HCT116 (cell line): ENCODE results near the gene ZNF555. TPM values are rescaled to one million over a fixed set of nuclear protein-coding genes. Genes with fewer than 3 reads are reported as not detected.

ENCODE experiments used
- ATAC-seq: fragments of 200-7000 bp; cut with Tn5 transposase; 2 replicates; pipeline ENCODE4 v1.9.1; 2020; ENCODE audit warnings: mild to moderate bottlenecking, moderate library complexity
- BruUV-seq: library from RNA; stranded (reverse); fragments of 400-500 nt; replicated peaks from 2 replicates; lab custom pipeline; 2021; lab: Mats Ljungman, UMichigan
- CTCF ChIA-PET: fragments of 300-600 bp; sonication (Branson Sonifier 250); formaldehyde crosslinking; loops from one replicate; lab custom pipeline; 2021; ENCODE audit warnings: antibody characterized with exemption; lab: Charles Lee
- POLR2A ChIA-PET: fragments of 300-600, 350-600 bp; sonication (Branson Sonifier 250); formaldehyde crosslinking; loops from one replicate; lab custom pipeline; 2021; ENCODE audit warnings: antibody characterized with exemption; lab: Charles Lee
- RAD21 ChIA-PET, 2 experiments: fragments of 300-600 bp; sonication (Branson Sonifier 250); formaldehyde crosslinking; loops; one replicate each; lab custom pipeline; 2023; ENCODE audit warnings: low total read pairs in 2 of 2; ENCODE audit not compliant: uncharacterized antibody in 2 of 2, unreplicated experiment in 2 of 2, low non-redundant PET in 1 of 2; lab: Charles Lee
- DNase-seq: peaks from one replicate; pipeline ENCODE4 v3.0.0-alpha.2; 2010; ENCODE audit warnings: low read depth, low spot score
- H2AFZ ChIP-seq: fragments of 200-600 bp; shearing (Covaris generic), sonication (generic); 2 replicates; pipeline ENCODE4 v1.6.1; 2017; ENCODE audit warnings: low read depth, mixed run types, mixed read lengths, antibody characterized with exemption, low read length; ENCODE audit not compliant: poor library complexity, severe bottlenecking
- H3K27ac ChIP-seq: 2 replicates; pipeline ENCODE4 v1.5.1; 2012; ENCODE audit warnings: low read depth, low read length
- H3K27me3 ChIP-seq: fragments of 200-600 bp; sonication (generic); 2 replicates; pipeline ENCODE4 v1.6.1; 2016; ENCODE audit warnings: mixed run types, low read length, mixed read lengths; ENCODE audit not compliant: insufficient read depth
- H3K36me3 ChIP-seq, 2 experiments: fragments of 200-500 bp in 1 of 2; fragments of 200-600 bp in 1 of 2; sonication (Bioruptor generic) in 1 of 2; sonication (generic) in 1 of 2; 2 replicates each; pipeline versions ENCODE4 v1.5.1 to v1.6.1; 2014 to 2016; ENCODE audit warnings: low read length in 2 of 2, inconsistent platforms in 1 of 2, mixed read lengths in 1 of 2, mixed run types in 1 of 2; ENCODE audit not compliant: insufficient read depth in 2 of 2, control insufficient read depth in 1 of 2
- H3K4me1 ChIP-seq, 2 experiments: fragments of 200-600 bp in 1 of 2; sonication (generic) in 1 of 2; 2 replicates each; pipeline versions ENCODE4 v1.5.1 to v1.6.1; 2012 to 2017; ENCODE audit warnings: low read length in 2 of 2, inconsistent platforms in 1 of 2, mild to moderate bottlenecking in 1 of 2, mixed read lengths in 1 of 2, mixed run types in 1 of 2, moderate library complexity in 1 of 2; ENCODE audit not compliant: insufficient read depth in 2 of 2, control insufficient read depth in 1 of 2
- H3K4me2 ChIP-seq: fragments of 200-600 bp; sonication (generic); 2 replicates; pipeline ENCODE4 v1.6.1; 2017; ENCODE audit warnings: mixed run types, low read length, mixed read lengths
- H3K4me3 ChIP-seq, 2 experiments: fragments of 200-600 bp in 1 of 2; sonication (generic) in 1 of 2; replicated peaks in 1 of 2; 2 replicates each; pipeline ENCODE4 v1.5.1; 2011 to 2016; ENCODE audit warnings: low read length in 2 of 2, control low read depth in 1 of 2, low read depth in 1 of 2, mild to moderate bottlenecking in 1 of 2, mixed read lengths in 1 of 2, mixed run types in 1 of 2
- H3K79me2 ChIP-seq: fragments of 200-600 bp; sonication (generic); 2 replicates; pipeline ENCODE4 v1.6.1; 2017; ENCODE audit warnings: mild to moderate bottlenecking, mixed run types, low read length, moderate library complexity, mixed read lengths; ENCODE audit not compliant: insufficient read depth
- H3K9ac ChIP-seq: fragments of 200-600 bp; sonication (generic); 2 replicates; pipeline ENCODE4 v1.6.1; 2016; ENCODE audit warnings: low read length, mixed read lengths
- H3K9me2 ChIP-seq: fragments of 200-600 bp; sonication (generic), shearing (Covaris generic); 2 replicates; pipeline ENCODE4 v1.6.1; 2017; ENCODE audit warnings: mixed run types, mild to moderate bottlenecking, moderate library complexity; ENCODE audit not compliant: insufficient read depth
- H3K9me3 ChIP-seq, 2 experiments: fragments of 200-500 bp in 1 of 2; fragments of 200-600 bp in 1 of 2; sonication (Bioruptor generic) in 1 of 2; sonication (generic) in 1 of 2; 2 replicates each; pipeline ENCODE4 v1.6.1; 2014 to 2017; ENCODE audit warnings: low read length in 2 of 2, mixed read lengths in 2 of 2, inconsistent platforms in 1 of 2, low read depth in 1 of 2, mild to moderate bottlenecking in 1 of 2, mixed run types in 1 of 2, moderate library complexity in 1 of 2; ENCODE audit not compliant: control insufficient read depth in 1 of 2, insufficient read depth in 1 of 2
- H4K20me1 ChIP-seq: fragments of 200-600 bp; sonication (generic), shearing (Covaris generic); 2 replicates; pipeline ENCODE4 v1.6.1; 2017; ENCODE audit warnings: mixed run types, mild to moderate bottlenecking, moderate library complexity; ENCODE audit not compliant: insufficient read depth
- CBX3 ChIP-seq: IDR thresholded peaks from 2 replicates; pipeline ENCODE4 v1.6.1; 2012; ENCODE audit warnings: low read depth
- CEBPB ChIP-seq: IDR thresholded peaks from 2 replicates; pipeline ENCODE4 v1.6.1; 2012; ENCODE audit warnings: low read depth
- EGR1 ChIP-seq: IDR thresholded peaks from 2 replicates; pipeline ENCODE4 v1.6.1; 2012; ENCODE audit warnings: low read depth
- ELF1 ChIP-seq: IDR thresholded peaks from 2 replicates; pipeline ENCODE4 v1.6.1; 2012; ENCODE audit warnings: low read depth, borderline replicate concordance
- EZH2 ChIP-seq: fragments of 200-600 bp; sonication (generic); IDR thresholded peaks from 2 replicates; pipeline ENCODE4 v1.6.1; 2017; ENCODE audit warnings: antibody characterized with exemption, mixed run types
- EZH2phosphoT487 ChIP-seq: fragments of 200-600 bp; IDR thresholded peaks from 2 replicates; pipeline ENCODE4 v1.6.1; 2018; ENCODE audit warnings: antibody characterized with exemption, borderline replicate concordance
- FOSL1 ChIP-seq: IDR thresholded peaks from 2 replicates; pipeline ENCODE4 v1.6.1; 2012; ENCODE audit warnings: low read depth
- JUND ChIP-seq: IDR thresholded peaks from 2 replicates; pipeline ENCODE4 v1.6.1; 2012
- POLR2A ChIP-seq: IDR thresholded peaks from 2 replicates; pipeline ENCODE4 v1.7.0; 2011; ENCODE audit warnings: borderline replicate concordance; ENCODE audit not compliant: insufficient read depth, insufficient read length; ENCODE audit errors: extremely low read depth
- POLR2AphosphoS5 ChIP-seq: IDR thresholded peaks from 2 replicates; pipeline ENCODE4 v1.6.1; 2011; ENCODE audit warnings: mild to moderate bottlenecking, low read depth, low read length, moderate library complexity
- RAD21 ChIP-seq: IDR thresholded peaks from 2 replicates; pipeline ENCODE4 v1.6.1; 2012; ENCODE audit warnings: low read depth, mild to moderate bottlenecking
- SP1 ChIP-seq: IDR thresholded peaks from 2 replicates; pipeline ENCODE4 v1.6.1; 2012; ENCODE audit warnings: low read depth
- TCF7L2 ChIP-seq: IDR thresholded peaks from 2 replicates; pipeline ENCODE4 v1.7.0; 2011; ENCODE audit warnings: borderline replicate concordance, inconsistent platforms; ENCODE audit not compliant: insufficient read depth, insufficient read length; ENCODE audit errors: extremely low read depth
- YY1 ChIP-seq: IDR thresholded peaks from 2 replicates; pipeline ENCODE4 v1.6.1; 2011; ENCODE audit warnings: low read length, low read depth, moderate library complexity, mild to moderate bottlenecking; ENCODE audit not compliant: insufficient replicate concordance; ENCODE audit errors: extremely low read depth
- ZNF274 ChIP-seq: fragments of 200-500 bp; sonication (Bioruptor generic); IDR thresholded peaks from 2 replicates; pipeline ENCODE4 v1.6.1; 2014; ENCODE audit warnings: mild to moderate bottlenecking, low read depth, low read length, inconsistent platforms
- intact Hi-C: fragments of 100-400 bp; cut with micrococcal nuclease; formaldehyde crosslinking; loops from 2 replicates; pipeline ENCODE4 v1.10.0; 2022
- total RNA-seq: library from RNA; stranded (reverse); gene quantifications from one replicate; pipeline ENCODE4 v1.2.1, GENCODE V29; 2021; ENCODE audit not compliant: unreplicated experiment
- TF ChIP-seq, protein P1 (sequence below): IDR thresholded peaks from 2 replicates; pipeline ENCODE4 v1.6.1; 2012
- TF ChIP-seq, protein P2 (sequence below), 3 experiments: fragments of 200-600 bp in 1 of 3; sonication (generic) in 1 of 3; IDR thresholded peaks in 2 of 3; conservative IDR thresholded peaks in 1 of 3; 2 replicates each; pipeline ENCODE4 v1.5.1; 2012 to 2017; ENCODE audit warnings: low read depth in 2 of 3, low read length in 2 of 3, antibody characterized with exemption in 1 of 3, borderline replicate concordance in 1 of 3, control low read depth in 1 of 3, mild to moderate bottlenecking in 1 of 3, mixed read lengths in 1 of 3, mixed run types in 1 of 3, moderate library complexity in 1 of 3; ENCODE audit not compliant: insufficient read depth in 1 of 3
- TF ChIP-seq, protein P3 (sequence below): IDR thresholded peaks from 2 replicates; pipeline ENCODE4 v1.6.1; 2011; ENCODE audit warnings: mild to moderate bottlenecking, low read length, moderate library complexity; ENCODE audit not compliant: insufficient replicate concordance; ENCODE audit errors: extremely low read depth

ZNF555 gene
- total RNA-seq, 1 experiment from 2014 or later, result 4.5 TPM

DNA sequence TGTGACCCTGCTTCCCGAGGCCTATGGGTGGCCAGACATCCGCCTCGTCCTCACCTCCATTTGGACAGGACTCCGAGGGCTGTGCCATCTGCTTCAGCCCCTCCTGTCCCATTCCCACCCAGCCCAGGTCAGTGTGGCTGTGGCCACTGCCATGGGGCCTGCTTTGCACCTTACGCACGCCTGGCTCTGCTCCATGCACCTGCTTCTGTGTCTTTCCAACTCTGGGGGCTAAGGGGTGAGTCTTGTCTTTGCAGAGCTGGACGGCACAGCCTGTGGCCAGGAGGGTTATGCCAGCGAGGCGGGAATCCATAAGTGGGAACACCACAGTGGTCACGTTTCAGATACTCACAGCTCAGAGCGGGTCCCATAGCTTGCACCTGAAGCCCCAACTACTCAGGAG, 26.8 kb upstream of the ZNF555 start:
- H3K36me3 ChIP-seq, result peaks cover 2 to 11% of the 10 kb centered on the region in 2 experiments; a peak in 3 of 4 replicates
- H3K4me3 ChIP-seq, result no peak overlapping the region
- H2AFZ ChIP-seq, result no peak overlapping the region
- H3K9ac ChIP-seq, result no peak overlapping the region
- H3K4me1 ChIP-seq, result peaks cover 6 to 13% of the 10 kb centered on the region in 2 experiments
- ChIA-PET CTCF (no interaction called here), RAD21 (no interaction called here), POLR2A (no interaction called here)
- no peaks in the 10 kb centered on the region for H4K20me1 ChIP-seq
- DNase-seq (no peak), ATAC-seq (no peak)
- H3K27me3 ChIP-seq, result no peaks in the 10 kb centered on the region
- no peaks in the 10 kb centered on the region for H3K9me3 ChIP-seq
- no peak overlapping the region for H3K27ac ChIP-seq
- no peaks in the 10 kb centered on the region for H3K9me2 ChIP-seq
- intact Hi-C loops, result no loop called here
- no peak overlapping the region for H3K4me2 ChIP-seq
- no TSS peak for BruUV-seq
- no peak for TF ChIP-seq EGR1
- TF ChIP-seq SP1, result no peak
- TF ChIP-seq EZH2phosphoT487, result no peak
- no peak for TF ChIP-seq ELF1
- TF ChIP-seq EZH2, result no peak
- TF ChIP-seq, protein P1, sequence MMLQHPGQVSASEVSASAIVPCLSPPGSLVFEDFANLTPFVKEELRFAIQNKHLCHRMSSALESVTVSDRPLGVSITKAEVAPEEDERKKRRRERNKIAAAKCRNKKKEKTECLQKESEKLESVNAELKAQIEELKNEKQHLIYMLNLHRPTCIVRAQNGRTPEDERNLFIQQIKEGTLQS, result no peak
- TF ChIP-seq CEBPB, result no peak
- TF ChIP-seq, protein P2, sequence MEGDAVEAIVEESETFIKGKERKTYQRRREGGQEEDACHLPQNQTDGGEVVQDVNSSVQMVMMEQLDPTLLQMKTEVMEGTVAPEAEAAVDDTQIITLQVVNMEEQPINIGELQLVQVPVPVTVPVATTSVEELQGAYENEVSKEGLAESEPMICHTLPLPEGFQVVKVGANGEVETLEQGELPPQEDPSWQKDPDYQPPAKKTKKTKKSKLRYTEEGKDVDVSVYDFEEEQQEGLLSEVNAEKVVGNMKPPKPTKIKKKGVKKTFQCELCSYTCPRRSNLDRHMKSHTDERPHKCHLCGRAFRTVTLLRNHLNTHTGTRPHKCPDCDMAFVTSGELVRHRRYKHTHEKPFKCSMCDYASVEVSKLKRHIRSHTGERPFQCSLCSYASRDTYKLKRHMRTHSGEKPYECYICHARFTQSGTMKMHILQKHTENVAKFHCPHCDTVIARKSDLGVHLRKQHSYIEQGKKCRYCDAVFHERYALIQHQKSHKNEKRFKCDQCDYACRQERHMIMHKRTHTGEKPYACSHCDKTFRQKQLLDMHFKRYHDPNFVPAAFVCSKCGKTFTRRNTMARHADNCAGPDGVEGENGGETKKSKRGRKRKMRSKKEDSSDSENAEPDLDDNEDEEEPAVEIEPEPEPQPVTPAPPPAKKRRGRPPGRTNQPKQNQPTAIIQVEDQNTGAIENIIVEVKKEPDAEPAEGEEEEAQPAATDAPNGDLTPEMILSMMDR (IDR thresholded peaks at IDR 0.05 in 2 of 3, conservative IDR thresholded peaks at IDR 0.05 in 1 of 3; ENCODE audit: borderline replicate concordance in 1 of 3, insufficient read depth in 1 of 3, low read depth in 2 of 3, low read length in 2 of 3), result no peak
- TF ChIP-seq FOSL1, result no peak
- TF ChIP-seq POLR2AphosphoS5, result no peak
- TF ChIP-seq TCF7L2, result no peak
- no peak for TF ChIP-seq YY1
- no peak for TF ChIP-seq POLR2A
- TF ChIP-seq CBX3, result no peak
- TF ChIP-seq ZNF274, result no peak
- TF ChIP-seq RAD21, result no peak
- TF ChIP-seq, protein P3, sequence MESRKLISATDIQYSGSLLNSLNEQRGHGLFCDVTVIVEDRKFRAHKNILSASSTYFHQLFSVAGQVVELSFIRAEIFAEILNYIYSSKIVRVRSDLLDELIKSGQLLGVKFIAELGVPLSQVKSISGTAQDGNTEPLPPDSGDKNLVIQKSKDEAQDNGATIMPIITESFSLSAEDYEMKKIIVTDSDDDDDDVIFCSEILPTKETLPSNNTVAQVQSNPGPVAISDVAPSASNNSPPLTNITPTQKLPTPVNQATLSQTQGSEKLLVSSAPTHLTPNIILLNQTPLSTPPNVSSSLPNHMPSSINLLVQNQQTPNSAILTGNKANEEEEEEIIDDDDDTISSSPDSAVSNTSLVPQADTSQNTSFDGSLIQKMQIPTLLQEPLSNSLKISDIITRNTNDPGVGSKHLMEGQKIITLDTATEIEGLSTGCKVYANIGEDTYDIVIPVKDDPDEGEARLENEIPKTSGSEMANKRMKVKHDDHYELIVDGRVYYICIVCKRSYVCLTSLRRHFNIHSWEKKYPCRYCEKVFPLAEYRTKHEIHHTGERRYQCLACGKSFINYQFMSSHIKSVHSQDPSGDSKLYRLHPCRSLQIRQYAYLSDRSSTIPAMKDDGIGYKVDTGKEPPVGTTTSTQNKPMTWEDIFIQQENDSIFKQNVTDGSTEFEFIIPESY, result no peak
- TF ChIP-seq JUND, result no peak
- H3K79me2 ChIP-seq, result no peaks in the 10 kb centered on the region
